ENCODE data around the gene ADGRA3.

The ADGRA3 gene

GRCh38 chr4:22413471-22413870 lies 102.4 kb downstream of the ADGRA3 start:
- DNase-seq (ENCODE audit: low read depth, low spot score), result no peak
- no peaks in the 10 kb centered on the region for H3K9me3 ChIP-seq (ENCODE audit: low read depth, low read length)
- H3K9ac ChIP-seq (ENCODE audit: insufficient read length), result no peak overlapping the region
- no peaks in the 10 kb centered on the region for H3K36me3 ChIP-seq (ENCODE audit: insufficient read depth, low read length)
- no peak for TF ChIP-seq EZH2 (IDR thresholded peaks at IDR 0.05)
- no peak for TF ChIP-seq POLR2AphosphoS5 (IDR thresholded peaks at IDR 0.05; ENCODE audit: borderline replicate concordance, low read depth, low read length)
- H3K27ac ChIP-seq, result no peak overlapping the region
- no peak overlapping the region for H3K4me3 ChIP-seq

DNA sequence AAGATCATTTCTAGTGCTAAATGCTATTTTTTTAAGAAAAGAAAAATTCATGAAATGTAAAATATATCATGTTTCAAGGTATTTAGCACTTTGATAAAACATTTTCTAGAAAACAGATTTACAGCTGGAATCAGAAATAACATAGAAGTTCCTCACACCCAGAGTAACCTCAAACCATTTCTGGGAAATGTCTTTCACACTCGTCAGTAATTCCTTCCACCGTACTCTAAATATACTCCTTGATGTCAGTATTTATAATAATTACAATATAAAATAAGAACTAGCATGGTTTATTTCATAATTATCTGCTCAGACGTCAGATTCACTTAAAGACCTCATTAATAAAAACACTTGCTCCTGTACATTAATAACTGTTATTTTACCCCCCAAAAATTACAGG lies 103.9 kb downstream of the ADGRA3 start:
- no peak for DNase-seq (ENCODE audit: low read depth, low spot score)
- no peaks in the 10 kb centered on the region for H3K36me3 ChIP-seq (ENCODE audit: insufficient read depth, low read length)
- H3K4me3 ChIP-seq, result no peak overlapping the region

GRCh38 chr4:22410645-22411247 lies 105.1 kb downstream of the ADGRA3 start:
- Histone ChIP-seq H3K9ac (ENCODE audit: insufficient read length) (no peak overlapping the region), H3K9me3 (ENCODE audit: low read depth, low read length) (no peaks in the 10 kb centered on the region), H3K27ac (no peak overlapping the region), H3K36me3 (ENCODE audit: insufficient read depth, low read length) (no peaks in the 10 kb centered on the region), H3K4me3 (no peak overlapping the region)
- no peak for TF ChIP-seq FOXP2 (optimal IDR thresholded peaks at IDR 0.05; ENCODE audit: control extremely low read depth, extremely low read length, insufficient read depth)
- DNase-seq (ENCODE audit: low read depth, low spot score), result no peak

More for the DNA sequence above, 103.9 kb downstream of the ADGRA3 start:
- no peak overlapping the region for H3K27ac ChIP-seq
- TF ChIP-seq POLR2AphosphoS5 (IDR thresholded peaks at IDR 0.05; ENCODE audit: borderline replicate concordance, low read depth, low read length) (no peak), FOXP2 (optimal IDR thresholded peaks at IDR 0.05; ENCODE audit: control extremely low read depth, extremely low read length, insufficient read depth) (no peak), EZH2 (IDR thresholded peaks at IDR 0.05) (no peak)
- H3K9me3 ChIP-seq (ENCODE audit: low read depth, low read length), result no peaks in the 10 kb centered on the region
- H3K9ac ChIP-seq (ENCODE audit: insufficient read length), result no peak overlapping the region

DNA sequence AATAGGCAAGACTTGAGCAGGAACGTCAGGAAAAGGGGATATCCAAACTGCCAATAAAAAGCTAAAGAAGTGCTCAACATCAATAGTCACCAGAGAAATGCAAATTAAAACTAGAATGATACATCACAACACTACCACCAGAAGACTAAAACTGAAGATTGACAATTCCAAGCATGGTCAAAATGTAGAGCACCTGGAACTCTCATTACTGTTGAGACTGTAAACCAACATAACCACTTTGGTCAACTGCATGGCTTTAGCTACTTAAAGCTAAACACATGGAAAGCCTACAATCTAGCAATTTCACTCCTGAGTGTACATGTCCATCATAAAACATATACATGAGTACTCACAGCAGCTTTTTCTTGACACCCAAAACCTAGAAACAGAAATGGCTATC lies 107.4 kb downstream of the ADGRA3 start:
- H3K9me3 ChIP-seq (ENCODE audit: low read depth, low read length), result no peaks in the 10 kb centered on the region
- TF ChIP-seq EZH2 (IDR thresholded peaks at IDR 0.05) (no peak), FOXP2 (optimal IDR thresholded peaks at IDR 0.05; ENCODE audit: control extremely low read depth, extremely low read length, insufficient read depth) (no peak), POLR2AphosphoS5 (IDR thresholded peaks at IDR 0.05; ENCODE audit: borderline replicate concordance, low read depth, low read length) (no peak)
- no peaks in the 10 kb centered on the region for H3K36me3 ChIP-seq (ENCODE audit: insufficient read depth, low read length)
- H3K4me3 ChIP-seq, result no peak overlapping the region
- no peak for DNase-seq (ENCODE audit: low read depth, low spot score)
- H3K27ac ChIP-seq, result no peak overlapping the region
- no peak overlapping the region for H3K9ac ChIP-seq (ENCODE audit: insufficient read length)

GRCh38 chr4:22407361-22407760 lies 108.5 kb downstream of the ADGRA3 start:
- no peaks in the 10 kb centered on the region for H3K9me3 ChIP-seq (ENCODE audit: low read depth, low read length)
- H3K9ac ChIP-seq (ENCODE audit: insufficient read length), result no peak overlapping the region
- DNase-seq (ENCODE audit: low read depth, low spot score), result no peak
- H3K27ac ChIP-seq, result no peak overlapping the region
- no peak overlapping the region for H3K4me3 ChIP-seq
- TF ChIP-seq FOXP2 (optimal IDR thresholded peaks at IDR 0.05; ENCODE audit: control extremely low read depth, extremely low read length, insufficient read depth), result no peak
- TF ChIP-seq POLR2AphosphoS5 (IDR thresholded peaks at IDR 0.05; ENCODE audit: borderline replicate concordance, low read depth, low read length), result no peak
- TF ChIP-seq EZH2 (IDR thresholded peaks at IDR 0.05), result no peak
- H3K36me3 ChIP-seq (ENCODE audit: insufficient read depth, low read length), result no peaks in the 10 kb centered on the region

DNA sequence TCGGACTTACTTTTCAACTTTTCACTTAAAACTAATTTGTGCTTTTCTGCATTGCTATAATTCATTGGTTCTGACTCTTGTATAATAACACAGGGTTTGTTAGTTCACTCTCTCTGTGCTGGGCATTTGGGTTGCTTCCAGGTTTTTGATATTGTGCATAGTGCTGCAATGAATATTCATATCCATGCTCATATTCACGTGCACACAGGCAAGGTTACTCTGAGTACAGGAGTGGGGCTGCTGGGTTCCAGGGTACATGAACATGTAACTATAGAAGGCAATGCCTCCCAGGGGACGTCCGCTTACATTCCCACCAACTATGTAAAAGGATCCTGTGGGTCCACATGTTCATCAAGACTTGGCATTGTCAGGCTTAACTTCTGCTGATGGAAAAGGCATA lies 117.2 kb downstream of the ADGRA3 start:
- TF ChIP-seq FOXP2 (optimal IDR thresholded peaks at IDR 0.05; ENCODE audit: control extremely low read depth, extremely low read length, insufficient read depth), result no peak
- no peak for TF ChIP-seq EZH2 (IDR thresholded peaks at IDR 0.05)
- TF ChIP-seq POLR2AphosphoS5 (IDR thresholded peaks at IDR 0.05; ENCODE audit: borderline replicate concordance, low read depth, low read length), result no peak
- Histone ChIP-seq H3K27ac (no peak overlapping the region), H3K4me3 (no peak overlapping the region), H3K9me3 (ENCODE audit: low read depth, low read length) (no peaks in the 10 kb centered on the region), H3K9ac (ENCODE audit: insufficient read length) (no peak overlapping the region), H3K36me3 (ENCODE audit: insufficient read depth, low read length) (peaks cover 6% of the 10 kb centered on the region)
- no peak for DNase-seq (ENCODE audit: low read depth, low spot score)

- no peak for TF ChIP-seq POLR2AphosphoS5 (IDR thresholded peaks at IDR 0.05; ENCODE audit: borderline replicate concordance, low read depth, low read length)
- no peak for TF ChIP-seq FOXP2 (optimal IDR thresholded peaks at IDR 0.05; ENCODE audit: control extremely low read depth, extremely low read length, insufficient read depth)
- TF ChIP-seq EZH2 (IDR thresholded peaks at IDR 0.05), result no peak
- Histone ChIP-seq H3K9me3 (ENCODE audit: low read depth, low read length) (no peaks in the 10 kb centered on the region), H3K4me3 (no peak overlapping the region), H3K9ac (ENCODE audit: insufficient read length) (no peak overlapping the region), H3K36me3 (ENCODE audit: insufficient read depth, low read length) (peaks cover 5% of the 10 kb centered on the region; the same call in 1 of the 2 replicates), H3K27ac (no peak overlapping the region)
- no peak for DNase-seq (ENCODE audit: low read depth, low spot score)
Observed at GRCh38 chr4:22391551-22391950, 124.3 kb downstream of the ADGRA3 start.

DNA sequence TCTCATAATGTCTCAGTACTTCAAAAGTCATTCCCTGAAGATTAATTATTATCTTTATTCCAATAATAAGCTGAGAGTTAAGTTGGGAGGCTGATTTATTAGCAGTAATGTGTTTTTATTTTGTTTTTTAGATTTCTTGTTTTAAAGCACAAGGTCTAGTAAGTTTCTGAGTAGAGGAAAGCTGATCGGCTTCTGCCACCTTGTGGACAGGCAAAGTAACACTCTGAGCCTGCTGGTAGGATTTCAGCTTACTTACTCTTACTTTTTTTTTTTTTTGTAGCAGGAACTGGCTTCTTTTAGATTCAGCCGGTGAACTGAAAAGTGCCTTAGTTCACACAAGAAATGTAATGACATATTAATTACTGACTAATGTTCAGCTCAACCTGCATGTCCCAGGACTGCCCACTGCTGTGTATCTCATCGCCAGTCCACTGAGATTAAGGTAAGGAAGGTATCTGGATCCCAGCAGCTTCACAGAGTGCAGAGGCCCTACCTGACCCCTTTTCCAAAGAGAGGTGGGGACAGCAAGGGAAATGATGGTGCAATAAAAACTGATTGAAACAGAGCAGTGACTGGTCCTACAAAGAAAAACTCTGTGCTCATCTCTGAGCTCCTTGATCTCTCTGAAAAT lies 126.5 kb downstream of the ADGRA3 start:
- Histone ChIP-seq H3K4me3 (no peak overlapping the region), H3K36me3 (ENCODE audit: insufficient read depth, low read length) (peaks cover 5% of the 10 kb centered on the region; the same call in 1 of the 2 replicates), H3K27ac (no peak overlapping the region), H3K9me3 (ENCODE audit: low read depth, low read length) (no peaks in the 10 kb centered on the region), H3K9ac (ENCODE audit: insufficient read length) (no peak overlapping the region)
- no peak for DNase-seq (ENCODE audit: low read depth, low spot score)
- TF ChIP-seq POLR2AphosphoS5 (IDR thresholded peaks at IDR 0.05; ENCODE audit: borderline replicate concordance, low read depth, low read length) (no peak), EZH2 (IDR thresholded peaks at IDR 0.05) (no peak), FOXP2 (optimal IDR thresholded peaks at IDR 0.05; ENCODE audit: control extremely low read depth, extremely low read length, insufficient read depth) (no peak)

DNA sequence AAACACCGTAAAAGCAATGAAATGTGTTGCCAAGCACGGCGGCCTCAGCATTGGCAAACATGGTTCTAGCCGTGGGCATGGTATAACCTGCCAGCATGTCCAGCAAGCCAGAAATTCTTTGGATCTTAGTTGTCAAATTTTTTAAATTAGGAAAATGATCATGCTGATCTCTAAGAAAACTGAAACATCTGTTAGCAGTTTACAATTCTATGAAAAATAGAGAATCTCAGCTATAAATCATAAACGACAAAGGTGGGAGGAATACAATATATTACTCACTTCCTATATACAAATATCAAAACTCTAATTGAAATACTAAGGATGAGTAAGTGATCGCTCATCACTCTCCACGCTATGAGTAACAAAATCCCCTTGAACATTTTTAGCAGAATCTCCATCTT lies 130.3 kb downstream of the ADGRA3 start:
- Histone ChIP-seq H3K36me3 (ENCODE audit: insufficient read depth, low read length) (peaks cover 5% of the 10 kb centered on the region; the same call in 1 of the 2 replicates), H3K27ac (no peak overlapping the region), H3K9ac (ENCODE audit: insufficient read length) (no peak overlapping the region), H3K4me3 (no peak overlapping the region), H3K9me3 (ENCODE audit: low read depth, low read length) (no peaks in the 10 kb centered on the region)
- TF ChIP-seq EZH2 (IDR thresholded peaks at IDR 0.05) (no peak), POLR2AphosphoS5 (IDR thresholded peaks at IDR 0.05; ENCODE audit: borderline replicate concordance, low read depth, low read length) (no peak), FOXP2 (optimal IDR thresholded peaks at IDR 0.05; ENCODE audit: control extremely low read depth, extremely low read length, insufficient read depth) (no peak)
- no peak for DNase-seq (ENCODE audit: low read depth, low spot score)

All from SK-N-MC (cell line).